ENCODE data around the gene HCCS. TPM values are rescaled to one million over a fixed set of nuclear protein-coding genes. Genes with fewer than 3 reads are reported as not detected.

HCCS gene
- total RNA-seq, 1 experiment from 2014 or later, result 28.2 TPM

DNA sequence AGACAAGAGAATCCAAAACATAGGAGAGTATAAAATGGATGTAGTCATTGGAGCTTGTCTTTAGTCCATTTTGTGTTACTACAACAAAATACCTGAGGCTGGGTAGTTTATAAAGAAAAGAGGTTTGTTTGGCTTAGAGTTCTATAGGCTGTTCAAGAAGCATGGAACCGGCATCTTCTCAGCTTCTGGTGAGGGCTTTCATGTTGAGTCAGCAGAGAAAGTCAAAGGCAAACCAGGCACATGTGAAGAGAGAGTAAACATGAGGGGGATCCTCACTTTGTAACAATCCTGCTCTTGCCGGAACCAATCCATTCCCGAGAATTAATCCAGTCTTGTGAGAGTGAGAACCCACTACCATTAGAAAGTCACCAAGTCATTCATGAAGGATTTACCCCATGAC lies 8.1 kb upstream of the HCCS start:
- ATAC-seq, result no peak
- intact Hi-C loops (cut with micrococcal nuclease), result loop anchor here (10.0 kb wide), 2 partner anchors 378 to 908 kb away; no protein-coding TSS in a partner anchor
- Histone ChIP-seq H3K36me3 (ENCODE audit: control insufficient read depth in 1 of 2, insufficient read depth in 2 of 2, low read length in 2 of 2) (no peaks in the 10 kb centered on the region; a peak in 1 of 4 replicates), H2AFZ (ENCODE audit: low read depth, low read length, poor library complexity, severe bottlenecking) (no peak overlapping the region), H3K27ac (ENCODE audit: low read depth, low read length) (no peak overlapping the region), H4K20me1 (ENCODE audit: insufficient read depth) (no peaks in the 10 kb centered on the region), H3K4me3 (replicated peaks in 1 of 2; ENCODE audit: low read depth in 1 of 2, low read length in 2 of 2) (no peak overlapping the region), H3K4me2 (ENCODE audit: low read length) (no peak overlapping the region), H3K9me3 (ENCODE audit: control insufficient read depth in 1 of 2, insufficient read depth in 1 of 2, low read depth in 1 of 2, low read length in 2 of 2) (no peaks in the 10 kb centered on the region), H3K9ac (ENCODE audit: low read length) (no peak overlapping the region), H3K79me2 (ENCODE audit: insufficient read depth, low read length) (no peaks in the 10 kb centered on the region), H3K9me2 (ENCODE audit: insufficient read depth) (no peaks in the 10 kb centered on the region), H3K27me3 (ENCODE audit: insufficient read depth, low read length) (no peaks in the 10 kb centered on the region), H3K4me1 (ENCODE audit: control insufficient read depth in 1 of 2, insufficient read depth in 2 of 2, low read length in 2 of 2) (no peaks in the 10 kb centered on the region)
- no TSS peak for BruUV-seq (replicated peaks)
- TF ChIP-seq, protein P1, sequence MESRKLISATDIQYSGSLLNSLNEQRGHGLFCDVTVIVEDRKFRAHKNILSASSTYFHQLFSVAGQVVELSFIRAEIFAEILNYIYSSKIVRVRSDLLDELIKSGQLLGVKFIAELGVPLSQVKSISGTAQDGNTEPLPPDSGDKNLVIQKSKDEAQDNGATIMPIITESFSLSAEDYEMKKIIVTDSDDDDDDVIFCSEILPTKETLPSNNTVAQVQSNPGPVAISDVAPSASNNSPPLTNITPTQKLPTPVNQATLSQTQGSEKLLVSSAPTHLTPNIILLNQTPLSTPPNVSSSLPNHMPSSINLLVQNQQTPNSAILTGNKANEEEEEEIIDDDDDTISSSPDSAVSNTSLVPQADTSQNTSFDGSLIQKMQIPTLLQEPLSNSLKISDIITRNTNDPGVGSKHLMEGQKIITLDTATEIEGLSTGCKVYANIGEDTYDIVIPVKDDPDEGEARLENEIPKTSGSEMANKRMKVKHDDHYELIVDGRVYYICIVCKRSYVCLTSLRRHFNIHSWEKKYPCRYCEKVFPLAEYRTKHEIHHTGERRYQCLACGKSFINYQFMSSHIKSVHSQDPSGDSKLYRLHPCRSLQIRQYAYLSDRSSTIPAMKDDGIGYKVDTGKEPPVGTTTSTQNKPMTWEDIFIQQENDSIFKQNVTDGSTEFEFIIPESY (IDR thresholded peaks at IDR 0.05; ENCODE audit: extremely low read depth, insufficient replicate concordance, low read length), result no peak
- TF ChIP-seq RAD21 (IDR thresholded peaks at IDR 0.05; ENCODE audit: low read depth) (no peak), POLR2AphosphoS5 (IDR thresholded peaks at IDR 0.05; ENCODE audit: low read depth, low read length) (no peak), POLR2A (IDR thresholded peaks at IDR 0.05; ENCODE audit: borderline replicate concordance, extremely low read depth, insufficient read depth, insufficient read length) (no peak)
- TF ChIP-seq, protein P2, sequence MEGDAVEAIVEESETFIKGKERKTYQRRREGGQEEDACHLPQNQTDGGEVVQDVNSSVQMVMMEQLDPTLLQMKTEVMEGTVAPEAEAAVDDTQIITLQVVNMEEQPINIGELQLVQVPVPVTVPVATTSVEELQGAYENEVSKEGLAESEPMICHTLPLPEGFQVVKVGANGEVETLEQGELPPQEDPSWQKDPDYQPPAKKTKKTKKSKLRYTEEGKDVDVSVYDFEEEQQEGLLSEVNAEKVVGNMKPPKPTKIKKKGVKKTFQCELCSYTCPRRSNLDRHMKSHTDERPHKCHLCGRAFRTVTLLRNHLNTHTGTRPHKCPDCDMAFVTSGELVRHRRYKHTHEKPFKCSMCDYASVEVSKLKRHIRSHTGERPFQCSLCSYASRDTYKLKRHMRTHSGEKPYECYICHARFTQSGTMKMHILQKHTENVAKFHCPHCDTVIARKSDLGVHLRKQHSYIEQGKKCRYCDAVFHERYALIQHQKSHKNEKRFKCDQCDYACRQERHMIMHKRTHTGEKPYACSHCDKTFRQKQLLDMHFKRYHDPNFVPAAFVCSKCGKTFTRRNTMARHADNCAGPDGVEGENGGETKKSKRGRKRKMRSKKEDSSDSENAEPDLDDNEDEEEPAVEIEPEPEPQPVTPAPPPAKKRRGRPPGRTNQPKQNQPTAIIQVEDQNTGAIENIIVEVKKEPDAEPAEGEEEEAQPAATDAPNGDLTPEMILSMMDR (IDR thresholded peaks at IDR 0.05 in 2 of 3, conservative IDR thresholded peaks at IDR 0.05 in 1 of 3; ENCODE audit: borderline replicate concordance in 1 of 3, insufficient read depth in 1 of 3, low read depth in 2 of 3, low read length in 2 of 3), result no peak
- TF ChIP-seq, protein P3, sequence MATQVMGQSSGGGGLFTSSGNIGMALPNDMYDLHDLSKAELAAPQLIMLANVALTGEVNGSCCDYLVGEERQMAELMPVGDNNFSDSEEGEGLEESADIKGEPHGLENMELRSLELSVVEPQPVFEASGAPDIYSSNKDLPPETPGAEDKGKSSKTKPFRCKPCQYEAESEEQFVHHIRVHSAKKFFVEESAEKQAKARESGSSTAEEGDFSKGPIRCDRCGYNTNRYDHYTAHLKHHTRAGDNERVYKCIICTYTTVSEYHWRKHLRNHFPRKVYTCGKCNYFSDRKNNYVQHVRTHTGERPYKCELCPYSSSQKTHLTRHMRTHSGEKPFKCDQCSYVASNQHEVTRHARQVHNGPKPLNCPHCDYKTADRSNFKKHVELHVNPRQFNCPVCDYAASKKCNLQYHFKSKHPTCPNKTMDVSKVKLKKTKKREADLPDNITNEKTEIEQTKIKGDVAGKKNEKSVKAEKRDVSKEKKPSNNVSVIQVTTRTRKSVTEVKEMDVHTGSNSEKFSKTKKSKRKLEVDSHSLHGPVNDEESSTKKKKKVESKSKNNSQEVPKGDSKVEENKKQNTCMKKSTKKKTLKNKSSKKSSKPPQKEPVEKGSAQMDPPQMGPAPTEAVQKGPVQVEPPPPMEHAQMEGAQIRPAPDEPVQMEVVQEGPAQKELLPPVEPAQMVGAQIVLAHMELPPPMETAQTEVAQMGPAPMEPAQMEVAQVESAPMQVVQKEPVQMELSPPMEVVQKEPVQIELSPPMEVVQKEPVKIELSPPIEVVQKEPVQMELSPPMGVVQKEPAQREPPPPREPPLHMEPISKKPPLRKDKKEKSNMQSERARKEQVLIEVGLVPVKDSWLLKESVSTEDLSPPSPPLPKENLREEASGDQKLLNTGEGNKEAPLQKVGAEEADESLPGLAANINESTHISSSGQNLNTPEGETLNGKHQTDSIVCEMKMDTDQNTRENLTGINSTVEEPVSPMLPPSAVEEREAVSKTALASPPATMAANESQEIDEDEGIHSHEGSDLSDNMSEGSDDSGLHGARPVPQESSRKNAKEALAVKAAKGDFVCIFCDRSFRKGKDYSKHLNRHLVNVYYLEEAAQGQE (IDR thresholded peaks at IDR 0.05; ENCODE audit: low read depth), result no peak
- DNase-seq (ENCODE audit: low read depth, low spot score), result no peak
- POLR2A ChIA-PET, result no interaction called here
- CTCF ChIA-PET, result interaction anchor here (0.6 kb wide), 1 partner anchor 10 kb away, joined by 4 read pairs; no protein-coding TSS in a partner anchor
- RAD21 ChIA-PET (ENCODE audit: low non-redundant PET in 1 of 2, low total read pairs in 2 of 2, uncharacterized antibody in 2 of 2, unreplicated experiment in 2 of 2), result no interaction called here
